Inferior parietal cortex (tissue), 1 donor: ENCODE data around the gene TTC12.

Experiments used
- DNase-seq: peaks from one replicate; pipeline ENCODE4 v3.0.0-alpha.2; 2016; ENCODE audit errors: extremely low spot score

Gene TTC12

GRCh38 chr11:113404859-113405430 lies 90.6 kb downstream of the TTC12 start:
- no peak for DNase-seq

- DNase-seq: no peak
These were observed 91.5 kb downstream of the TTC12 start for GRCh38 chr11:113405724-113406478.

- DNase-seq: no peak
These were observed 92.8 kb downstream of the TTC12 start for GRCh38 chr11:113407163-113407562.

- DNase-seq: no peak
These were observed 93.8 kb downstream of the TTC12 start for GRCh38 chr11:113408206-113408605.

GRCh38 chr11:113408887-113409286 lies 94.5 kb downstream of the TTC12 start:
- no peak for DNase-seq

DNA sequence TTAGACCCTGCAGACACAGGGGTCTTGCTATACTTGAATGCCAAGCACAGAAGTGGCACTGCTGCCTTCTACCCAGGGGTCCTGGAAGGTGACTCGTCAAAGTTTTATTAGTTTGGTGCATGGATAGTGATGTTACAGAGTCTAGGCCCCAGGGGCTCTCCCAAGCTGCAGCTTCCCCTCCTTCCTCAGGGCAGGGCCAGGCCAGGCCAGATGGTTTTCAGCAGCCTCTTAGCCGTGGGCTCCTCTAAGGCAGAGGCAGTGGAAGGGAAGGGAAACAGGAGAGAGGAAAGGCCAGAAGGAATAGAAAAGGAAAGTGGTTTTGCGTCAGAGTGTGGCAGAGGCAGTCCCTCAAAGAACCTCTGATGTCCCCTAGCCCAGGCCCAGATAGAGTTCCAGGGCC lies 95.1 kb downstream of the TTC12 start:
- no peak for DNase-seq

- no peak for DNase-seq
These were observed 96.2 kb downstream of the TTC12 start for GRCh38 chr11:113410414-113411135.

DNA sequence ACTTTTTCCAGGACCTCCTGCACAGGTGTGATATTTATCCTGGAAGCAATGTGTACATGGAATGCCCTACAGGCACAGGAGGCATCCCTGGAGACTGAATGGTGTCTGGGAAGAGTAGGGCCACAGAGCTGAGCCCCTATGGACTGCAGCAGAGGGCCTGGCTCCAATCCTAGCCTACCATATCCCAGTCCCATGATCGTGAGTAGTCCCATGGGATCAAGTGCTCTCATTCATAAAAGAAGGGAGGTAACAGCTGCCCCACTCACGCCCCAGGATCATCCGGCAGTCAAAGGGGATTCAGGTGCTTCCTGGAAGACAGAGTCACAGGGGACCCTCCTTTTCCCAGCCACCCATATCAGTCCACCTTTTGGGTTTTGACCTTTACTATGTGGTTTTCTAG lies 97.2 kb downstream of the TTC12 start:
- DNase-seq: no peak

GRCh38 chr11:113412675-113413074 lies 98.3 kb downstream of the TTC12 start:
- DNase-seq: no peak

GRCh38 chr11:113415343-113415742 lies 101.0 kb downstream of the TTC12 start:
- DNase-seq: no peak
